PC-3 (cell line): ENCODE results near the gene TMPRSS11E. TPM values are rescaled to one million over a fixed set of nuclear protein-coding genes. Genes with fewer than 3 reads are reported as not detected.
"Not testable (repeated sequence)": the region's sequence is repeated elsewhere in the genome, so short reads cannot be mapped to it uniquely, and the experiment has no call there.

Experiments used
- ATAC-seq: fragments of 200-7000 bp; cut with Tn5 transposase; 2 replicates; pipeline ENCODE4 v1.9.1; 2020; ENCODE audit warnings: mild to moderate bottlenecking, moderate library complexity
- BruUV-seq: library from RNA; stranded (reverse); fragments of 400-500 nt; replicated peaks from 2 replicates; lab custom pipeline; 2021; lab: Mats Ljungman, UMichigan
- CTCF ChIA-PET: fragments of 300-600 bp; sonication (Branson Sonifier 250); formaldehyde crosslinking; loops from one replicate; lab custom pipeline; 2022; ENCODE audit warnings: antibody characterized with exemption; lab: Charles Lee
- POLR2A ChIA-PET: fragments of 300-600 bp; sonication (Branson Sonifier 250); formaldehyde crosslinking; loops from one replicate; lab custom pipeline; 2022; ENCODE audit warnings: antibody characterized with exemption; ENCODE audit not compliant: unreplicated experiment; lab: Charles Lee
- DNase-seq: peaks from one replicate; pipeline ENCODE4 v3.0.0-alpha.2; 2015
- H2AFZ ChIP-seq: fragments of 300-600 bp; sonication (generic); 2 replicates; pipeline ENCODE4 v1.6.0; 2016; ENCODE audit warnings: antibody characterized with exemption, low read length
- H3F3A ChIP-seq: fragments of 300-600 bp; sonication (generic); one replicate; pipeline ENCODE4 v1.6.0; 2017; ENCODE audit warnings: antibody characterized with exemption, low read length, control low read depth, mild to moderate bottlenecking; ENCODE audit not compliant: unreplicated experiment
- H3K27ac ChIP-seq: fragments of 300-600 bp; sonication (generic); 2 replicates; pipeline ENCODE4 v1.5.1; 2016; ENCODE audit warnings: mild to moderate bottlenecking, low read length
- H3K27me3 ChIP-seq: fragments of 300-600 bp; sonication (generic); 2 replicates; pipeline ENCODE4 v1.6.1; 2016; ENCODE audit warnings: low read length, mixed read lengths
- H3K36me3 ChIP-seq: fragments of 300-600 bp; sonication (generic); 2 replicates; pipeline ENCODE4 v1.6.1; 2016; ENCODE audit warnings: low read depth, mixed run types, low read length, mixed read lengths
- H3K4me1 ChIP-seq: fragments of 300-600 bp; sonication (generic); 2 replicates; pipeline ENCODE4 v1.5.1; 2016; ENCODE audit warnings: low read length; ENCODE audit not compliant: insufficient read depth
- H3K4me2 ChIP-seq: fragments of 300-600 bp; sonication (generic); 2 replicates; pipeline ENCODE4 v1.6.0; 2016; ENCODE audit warnings: low read length
- H3K4me3 ChIP-seq: fragments of 300-600 bp; sonication (generic); 2 replicates; pipeline ENCODE4 v1.5.1; 2016; ENCODE audit warnings: mild to moderate bottlenecking, low read length, mixed read lengths
- H3K79me2 ChIP-seq: fragments of 300-600 bp; sonication (generic); 2 replicates; pipeline ENCODE4 v1.6.1; 2017; ENCODE audit warnings: low read length, mixed read lengths
- H3K9ac ChIP-seq: fragments of 300-600 bp; sonication (generic); 2 replicates; pipeline ENCODE4 v1.6.0; 2016; ENCODE audit warnings: mild to moderate bottlenecking, low read length
- H3K9me2 ChIP-seq: fragments of 300-600 bp; sonication (generic); replicated peaks from 2 replicates; pipeline ENCODE4 v1.6.1; 2016; ENCODE audit warnings: mixed run types, low read length, mixed read lengths
- H3K9me3 ChIP-seq: fragments of 300-600 bp; sonication (generic); 2 replicates; pipeline ENCODE4 v1.6.1; 2016; ENCODE audit warnings: low read length, mixed read lengths
- H4K20me1 ChIP-seq: fragments of 300-600 bp; sonication (generic); 2 replicates; pipeline ENCODE4 v1.6.1; 2016; ENCODE audit warnings: low read length, mixed read lengths
- CTCF ChIP-seq: fragments of 300-600 bp; sonication (generic); conservative IDR thresholded peaks from 2 replicates; pipeline ENCODE4 v1.5.1; 2017; ENCODE audit warnings: antibody characterized with exemption, low read depth, mild to moderate bottlenecking, low read length
- EZH2 ChIP-seq: fragments of 300-600 bp; sonication (generic); IDR thresholded peaks from one replicate; pipeline ENCODE4 v1.6.1; 2017; ENCODE audit warnings: antibody characterized with exemption, mild to moderate bottlenecking, low read length; ENCODE audit not compliant: unreplicated experiment
- EZH2phosphoT487 ChIP-seq: fragments of 300-600 bp; sonication (generic); IDR thresholded peaks from 2 replicates; pipeline ENCODE4 v1.6.1; 2018; ENCODE audit warnings: mild to moderate bottlenecking, antibody characterized with exemption, low read length, borderline replicate concordance
- intact Hi-C: fragments of 100-400 bp; cut with micrococcal nuclease; formaldehyde crosslinking; loops from 2 replicates; pipeline ENCODE4 v1.9.0; 2023
- total RNA-seq: library from RNA; depleted of rRNA; stranded (reverse); fragments of >200 nt; gene quantifications from 2 replicates; pipeline ENCODE4 v1.2.3, GENCODE V29; 2014

TMPRSS11E gene
- total RNA-seq, 1 experiment from 2014 or later = not detected

- Histone ChIP-seq H3K4me3 (no peak overlapping the region), H3K36me3 (no peaks in the 10 kb centered on the region), H3K9me3 (no peaks in the 10 kb centered on the region), H3K27ac (no peak overlapping the region), H3K4me2 (no peak overlapping the region), H3K9me2 (no peaks in the 10 kb centered on the region), H3K27me3 (no peaks in the 10 kb centered on the region), H3F3A (no peaks in the 10 kb centered on the region), H3K4me1 (no peaks in the 10 kb centered on the region), H2AFZ (peak overlapping the region; percentile 11; the same call in 1 of the 2 replicates), H3K79me2 (no peaks in the 10 kb centered on the region), H3K9ac (no peak overlapping the region), H4K20me1 (no peaks in the 10 kb centered on the region)
- DNase-seq = no peak
- TF ChIP-seq EZH2phosphoT487 (no peak), EZH2 (no peak), CTCF (no peak)
- ChIA-PET POLR2A (no interaction called here), CTCF (no interaction called here)
- ATAC-seq = no peak
- BruUV-seq = no TSS peak
- intact Hi-C loops = loop anchor here (5.0 kb wide), 6 partner anchors 158 to 603 kb away; partner anchors contain the start of genes UGT2A3, UGT2B15 and UGT2B7
Observed at GRCh38 chr4:68494688-68495087, 47.4 kb downstream of the TMPRSS11E start.

DNA sequence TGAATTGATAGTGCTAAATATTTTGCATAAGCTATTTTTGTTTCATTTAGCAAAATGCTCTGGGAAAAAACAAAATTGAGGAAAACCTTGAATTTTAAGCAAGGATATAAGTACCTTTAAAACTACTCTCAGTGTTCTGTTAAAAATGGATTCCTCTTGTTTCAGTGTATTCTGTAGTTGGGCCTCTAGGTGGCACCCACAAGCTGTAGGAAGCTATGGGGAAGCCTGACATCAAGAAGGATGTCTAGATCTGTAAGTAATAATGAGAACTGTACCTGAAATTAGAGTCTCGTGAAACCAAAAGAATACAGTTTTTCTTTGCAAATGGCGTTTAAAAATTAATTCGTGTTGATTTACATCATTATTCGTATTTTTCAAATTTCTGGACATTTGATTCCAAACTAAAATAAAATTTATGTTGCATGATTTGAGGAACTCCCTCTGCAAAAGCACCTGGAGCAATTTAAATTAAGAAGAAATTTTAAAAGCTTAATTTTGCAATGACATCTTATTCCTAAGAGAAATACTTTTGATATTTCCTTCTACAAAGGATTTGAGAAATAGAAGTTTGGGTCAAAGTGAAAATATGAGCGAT is 51.2 kb downstream of the TMPRSS11E start:
- H4K20me1 ChIP-seq = no peaks in the 10 kb centered on the region
- H3K9me3 ChIP-seq = no peaks in the 10 kb centered on the region
- no peaks in the 10 kb centered on the region for H3K27me3 ChIP-seq
- H3K9me2 ChIP-seq = no peaks in the 10 kb centered on the region
- TF ChIP-seq EZH2 (no peak), CTCF (peak; percentile 98)
- H3K4me3 ChIP-seq = no peak overlapping the region
- no TSS peak for BruUV-seq
- H3K27ac ChIP-seq = no peak overlapping the region
- no peak overlapping the region for H3K9ac ChIP-seq
- no peak overlapping the region for H3K4me2 ChIP-seq
- no peaks in the 10 kb centered on the region for H3K36me3 ChIP-seq
- no peaks in the 10 kb centered on the region for H3F3A ChIP-seq
- peak; percentile 84 for DNase-seq
- CTCF ChIA-PET = interaction anchor here (1.3 kb wide), 1 partner anchor 123 kb away, joined by 3 read pairs; no protein-coding TSS in a partner anchor
- H3K4me1 ChIP-seq = peaks cover 9% of the 10 kb centered on the region; the same call in 1 of the 2 replicates
- no peaks in the 10 kb centered on the region for H3K79me2 ChIP-seq
- POLR2A ChIA-PET = no interaction called here
- no peak overlapping the region for H2AFZ ChIP-seq
- intact Hi-C loops = loop anchor here (1.0 to 5.0 kb wide), 10 partner anchors 154 to 1119 kb away; partner anchors contain the start of genes UGT2A3, UGT2B15 and UGT2B7
- ATAC-seq = peak; percentile 60

DNA sequence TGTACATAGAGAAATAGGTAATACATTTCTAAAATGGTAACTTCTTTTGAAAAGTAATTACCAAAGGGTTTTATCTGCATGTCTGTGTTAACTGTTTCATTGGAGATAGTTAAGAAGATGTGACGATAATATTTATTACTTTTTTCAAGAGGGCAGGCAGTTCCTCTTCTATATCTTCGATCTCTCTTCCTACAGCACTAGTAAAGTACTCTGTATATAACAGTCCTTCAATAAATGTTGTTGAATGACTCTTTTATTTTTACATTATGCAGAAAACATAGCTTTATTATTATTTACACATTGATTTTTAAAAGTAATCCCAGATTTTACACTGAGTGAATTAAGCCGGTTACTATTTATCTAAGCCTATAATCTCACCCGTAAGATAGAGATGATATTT is 51.8 kb downstream of the TMPRSS11E start:
- no peaks in the 10 kb centered on the region for H3K9me3 ChIP-seq
- H3F3A ChIP-seq = no peaks in the 10 kb centered on the region
- no peaks in the 10 kb centered on the region for H3K79me2 ChIP-seq
- TF ChIP-seq CTCF (no peak), EZH2phosphoT487 (no peak), EZH2 (no peak)
- no peak overlapping the region for H3K4me3 ChIP-seq
- H2AFZ ChIP-seq = no peak overlapping the region
- DNase-seq (no peak), ATAC-seq (no peak)
- H3K36me3 ChIP-seq = no peaks in the 10 kb centered on the region
- no peak overlapping the region for H3K4me2 ChIP-seq
- BruUV-seq = no TSS peak
- H4K20me1 ChIP-seq = no peaks in the 10 kb centered on the region
- H3K9me2 ChIP-seq = no peaks in the 10 kb centered on the region
- POLR2A ChIA-PET = no interaction called here
- H3K4me1 ChIP-seq = peaks cover 9% of the 10 kb centered on the region; the same call in 1 of the 2 replicates
- CTCF ChIA-PET = no interaction called here
- intact Hi-C loops = loop anchor here (1.0 to 5.0 kb wide), 8 partner anchors 153 to 836 kb away; partner anchors contain the start of genes UGT2A3, UGT2B15 and UGT2B7
- H3K27me3 ChIP-seq = no peaks in the 10 kb centered on the region
- H3K9ac ChIP-seq = no peak overlapping the region
- H3K27ac ChIP-seq = no peak overlapping the region

DNA sequence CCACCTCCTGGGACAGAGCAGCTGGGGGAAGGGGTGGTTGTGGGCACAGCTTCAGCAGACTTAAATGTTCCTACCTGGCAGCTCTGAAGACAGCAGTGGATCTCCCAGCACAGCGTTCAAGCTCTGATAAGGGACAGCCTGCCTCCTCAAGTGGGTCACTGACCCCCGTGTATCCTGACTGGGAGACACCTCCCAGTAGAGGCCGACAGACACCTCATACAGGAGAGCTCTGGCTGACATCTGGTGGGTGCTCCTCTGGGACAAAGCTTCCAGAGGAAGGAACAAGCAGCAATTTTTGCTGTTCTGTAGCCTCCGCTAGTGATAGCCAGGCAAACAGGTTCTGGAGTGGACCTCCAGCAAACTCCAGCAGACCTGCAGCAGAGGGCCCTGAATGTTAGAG is 56.2 kb downstream of the TMPRSS11E start:
- CTCF ChIA-PET, H3K9me3 ChIP-seq, BruUV-seq, DNase-seq, H4K20me1 ChIP-seq, H3K9ac ChIP-seq, H2AFZ ChIP-seq, H3K27ac ChIP-seq, H3K4me3 ChIP-seq, POLR2A ChIA-PET, H3K79me2 ChIP-seq, H3K36me3 ChIP-seq, H3K27me3 ChIP-seq, H3K9me2 ChIP-seq, ATAC-seq, H3K4me2 ChIP-seq, H3F3A ChIP-seq, H3K4me1 ChIP-seq: not testable (repeated sequence)
- intact Hi-C loops = loop anchor here (5.0 kb wide), 1 partner anchor 244 kb away; no protein-coding TSS in a partner anchor
